Calu3 (cell line): ENCODE results near the gene BZW2. TPM values are rescaled to one million over a fixed set of nuclear protein-coding genes. Genes with fewer than 3 reads are reported as not detected.
A peak's percentile ranks its signal among the peaks of the same experiment; 100 is the strongest.

Source experiments
- BruUV-seq: library from RNA; stranded (reverse); fragments of 400-500 nt; replicated peaks from 2 replicates; lab custom pipeline; 2021; lab: Mats Ljungman, UMichigan
- CTCF ChIA-PET: fragments of 300-600 bp; sonication (Branson Sonifier 250); formaldehyde crosslinking; loops from one replicate; lab custom pipeline; 2022; ENCODE audit warnings: antibody characterized with exemption; lab: Charles Lee
- DNase-seq: peaks from one replicate; pipeline ENCODE4 v3.0.0; 2022
- H3K27ac Mint-ChIP-seq: one replicate; pipeline ENCODE4 v1.8.0; 2022; ENCODE audit warnings: mixed read lengths; ENCODE audit not compliant: unreplicated experiment
- H3K27me3 Mint-ChIP-seq: one replicate; pipeline ENCODE4 v1.8.0; 2022; ENCODE audit warnings: mixed read lengths; ENCODE audit not compliant: unreplicated experiment
- H3K36me3 Mint-ChIP-seq: one replicate; pipeline ENCODE4 v1.8.0; 2022; ENCODE audit warnings: mild to moderate bottlenecking, moderate library complexity, mixed read lengths; ENCODE audit not compliant: insufficient read depth, unreplicated experiment
- H3K4me1 Mint-ChIP-seq: one replicate; pipeline ENCODE4 v1.8.0; 2022; ENCODE audit warnings: mild to moderate bottlenecking, low read depth, mixed read lengths; ENCODE audit not compliant: unreplicated experiment
- H3K4me3 Mint-ChIP-seq: one replicate; pipeline ENCODE4 v1.8.0; 2022; ENCODE audit warnings: mild to moderate bottlenecking, low read depth, moderate library complexity, mixed read lengths; ENCODE audit not compliant: unreplicated experiment
- H3K9me3 Mint-ChIP-seq: one replicate; pipeline ENCODE4 v1.8.0; 2022; ENCODE audit warnings: low read depth, mixed read lengths; ENCODE audit not compliant: unreplicated experiment
- intact Hi-C: fragments of 100-400 bp; cut with micrococcal nuclease; formaldehyde crosslinking; loops from one replicate; pipeline ENCODE4 v1.10.0; 2022; ENCODE audit not compliant: unreplicated experiment
- total RNA-seq: library from RNA; stranded (reverse); gene quantifications from 2 replicates; pipeline ENCODE4 v1.2.3, GENCODE V29; 2022
- TF ChIP-seq, protein P1 (sequence below): fragments of 200-600 bp; IDR thresholded peaks from one replicate; pipeline ENCODE4 v1.8.0; 2022; ENCODE audit warnings: antibody characterized with exemption; ENCODE audit not compliant: unreplicated experiment

The BZW2 gene
- total RNA-seq, 1 experiment from 2014 or later = 194 TPM

DNA sequence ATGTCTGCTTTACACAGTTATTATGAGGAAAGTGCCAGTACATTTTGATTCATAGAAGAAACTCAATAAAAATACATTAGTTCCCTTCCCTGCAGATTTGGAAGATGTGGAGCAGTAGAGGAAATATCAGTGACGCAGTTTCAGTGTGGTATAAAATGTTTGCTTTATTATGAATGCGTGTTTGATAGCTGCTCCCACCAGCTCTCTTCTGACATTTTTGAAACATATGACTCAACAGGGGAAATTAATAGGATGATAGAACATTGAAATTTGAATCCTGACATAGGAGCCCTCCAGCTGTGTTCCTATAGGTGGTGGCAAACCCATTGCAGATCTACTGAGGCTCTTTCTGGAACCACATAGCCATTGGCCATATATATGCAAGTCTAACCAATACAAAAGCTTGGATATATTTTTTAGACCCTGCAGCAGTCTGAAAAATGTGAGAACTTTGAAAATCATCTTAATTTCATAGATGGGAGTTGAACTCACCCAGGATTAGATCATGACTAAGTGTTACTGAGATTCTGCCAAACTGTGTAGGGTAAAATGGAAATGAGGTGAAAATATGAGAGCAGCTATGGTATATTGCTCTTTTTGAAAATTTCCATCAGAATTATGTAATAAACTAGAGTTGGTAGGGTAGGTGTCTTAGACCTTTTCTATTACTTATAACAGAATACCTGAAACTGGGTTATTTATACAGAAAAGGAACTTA lies 47.8 kb downstream of the BZW2 start:
- peaks cover 62% of the 10 kb centered on the region for H3K36me3 Mint-ChIP-seq
- intact Hi-C loops = no loop called here
- no peaks in the 10 kb centered on the region for H3K27me3 Mint-ChIP-seq
- H3K4me1 Mint-ChIP-seq = peaks cover 7% of the 10 kb centered on the region
- no peak overlapping the region for H3K27ac Mint-ChIP-seq
- BruUV-seq = no TSS peak
- no peaks in the 10 kb centered on the region for H3K9me3 Mint-ChIP-seq
- TF ChIP-seq, protein P1, sequence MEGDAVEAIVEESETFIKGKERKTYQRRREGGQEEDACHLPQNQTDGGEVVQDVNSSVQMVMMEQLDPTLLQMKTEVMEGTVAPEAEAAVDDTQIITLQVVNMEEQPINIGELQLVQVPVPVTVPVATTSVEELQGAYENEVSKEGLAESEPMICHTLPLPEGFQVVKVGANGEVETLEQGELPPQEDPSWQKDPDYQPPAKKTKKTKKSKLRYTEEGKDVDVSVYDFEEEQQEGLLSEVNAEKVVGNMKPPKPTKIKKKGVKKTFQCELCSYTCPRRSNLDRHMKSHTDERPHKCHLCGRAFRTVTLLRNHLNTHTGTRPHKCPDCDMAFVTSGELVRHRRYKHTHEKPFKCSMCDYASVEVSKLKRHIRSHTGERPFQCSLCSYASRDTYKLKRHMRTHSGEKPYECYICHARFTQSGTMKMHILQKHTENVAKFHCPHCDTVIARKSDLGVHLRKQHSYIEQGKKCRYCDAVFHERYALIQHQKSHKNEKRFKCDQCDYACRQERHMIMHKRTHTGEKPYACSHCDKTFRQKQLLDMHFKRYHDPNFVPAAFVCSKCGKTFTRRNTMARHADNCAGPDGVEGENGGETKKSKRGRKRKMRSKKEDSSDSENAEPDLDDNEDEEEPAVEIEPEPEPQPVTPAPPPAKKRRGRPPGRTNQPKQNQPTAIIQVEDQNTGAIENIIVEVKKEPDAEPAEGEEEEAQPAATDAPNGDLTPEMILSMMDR = no peak
- CTCF ChIA-PET = interaction anchor here (0.9 kb wide), 1 partner anchor 74 kb away, joined by 3 read pairs; no protein-coding TSS in a partner anchor
- DNase-seq = no peak
- H3K4me3 Mint-ChIP-seq = no peak overlapping the region

GRCh38 chr7:16694806-16695205 lies 48.8 kb downstream of the BZW2 start:
- H3K36me3 Mint-ChIP-seq = peaks cover 66% of the 10 kb centered on the region
- no peaks in the 10 kb centered on the region for H3K27me3 Mint-ChIP-seq
- H3K4me3 Mint-ChIP-seq = no peak overlapping the region
- TF ChIP-seq, protein P1 = no peak
- CTCF ChIA-PET = interaction anchor here (0.7 to 1.9 kb wide), 6 partner anchors 42 to 223 kb away, joined by 3 to 10 read pairs (median 4); partner anchors contain the start of gene AGR2
- peaks cover 7% of the 10 kb centered on the region for H3K4me1 Mint-ChIP-seq
- no peak for DNase-seq
- H3K27ac Mint-ChIP-seq = no peak overlapping the region
- intact Hi-C loops = loop anchor here (1.0 to 5.0 kb wide), 4 partner anchors 92 to 223 kb away; no protein-coding TSS in a partner anchor
- H3K9me3 Mint-ChIP-seq = no peaks in the 10 kb centered on the region
- BruUV-seq = no TSS peak

GRCh38 chr7:16695621-16696237 lies 49.7 kb downstream of the BZW2 start:
- intact Hi-C loops = loop anchor here (1.0 to 5.0 kb wide), 4 partner anchors 92 to 223 kb away; no protein-coding TSS in a partner anchor
- H3K9me3 Mint-ChIP-seq = no peaks in the 10 kb centered on the region
- H3K4me1 Mint-ChIP-seq = peaks cover 7% of the 10 kb centered on the region
- no TSS peak for BruUV-seq
- no peak overlapping the region for H3K27ac Mint-ChIP-seq
- CTCF ChIA-PET = interaction anchor here (0.6 to 1.9 kb wide), 13 partner anchors 8 to 231 kb away, joined by 3 to 10 read pairs (median 3); partner anchors contain the start of gene AGR2
- peak; percentile 71 for DNase-seq
- H3K36me3 Mint-ChIP-seq = peaks cover 65% of the 10 kb centered on the region
- TF ChIP-seq, protein P1 = peak; percentile 83
- H3K27me3 Mint-ChIP-seq = no peaks in the 10 kb centered on the region
- no peak overlapping the region for H3K4me3 Mint-ChIP-seq

DNA sequence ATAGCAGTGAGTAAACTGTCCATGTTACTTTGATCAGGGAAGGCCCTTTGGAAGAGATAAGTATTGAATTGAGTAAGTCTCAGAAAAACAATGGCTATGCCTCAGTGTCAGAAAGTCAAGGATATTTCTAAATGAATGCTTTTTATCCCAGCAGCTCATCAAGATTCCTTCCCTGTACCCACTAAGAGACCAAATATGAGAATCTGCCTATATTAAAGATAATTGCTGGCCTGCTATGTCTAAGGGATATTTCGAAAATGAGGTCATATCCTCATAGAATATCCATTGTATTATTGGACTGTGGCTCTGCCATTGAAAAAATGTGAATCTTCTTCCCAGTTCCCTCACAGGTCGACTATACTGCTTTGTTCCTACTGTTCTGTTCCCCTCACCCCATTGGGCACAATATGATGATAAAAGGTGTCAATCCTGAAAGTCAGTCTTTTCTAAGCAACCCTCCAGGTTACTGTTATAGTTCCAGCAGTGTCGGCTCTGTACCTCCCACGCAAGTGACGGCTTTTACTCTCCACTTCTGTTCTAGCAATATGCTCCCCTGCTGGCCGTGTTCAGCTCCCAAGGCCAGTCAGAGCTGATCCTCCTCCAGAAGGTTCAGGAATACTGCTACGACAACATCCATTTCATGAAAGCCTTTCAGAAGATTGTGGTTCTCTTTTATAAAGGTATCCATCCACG lies 51.7 kb downstream of the BZW2 start:
- Mint-ChIP-seq H3K27ac (no peak overlapping the region), H3K4me1 (peaks cover 7% of the 10 kb centered on the region)
- CTCF ChIA-PET = interaction anchor here (0.6 kb wide), 1 partner anchor 696 kb away, joined by 3 read pairs; no protein-coding TSS in a partner anchor

More for the DNA sequence above, 51.7 kb downstream of the BZW2 start:
- no peak for DNase-seq
- intact Hi-C loops = loop anchor here (5.0 kb wide), 1 partner anchor 90 kb away; no protein-coding TSS in a partner anchor
- H3K36me3 Mint-ChIP-seq = peaks cover 69% of the 10 kb centered on the region
- no peak overlapping the region for H3K4me3 Mint-ChIP-seq
- no TSS peak for BruUV-seq
- H3K9me3 Mint-ChIP-seq = no peaks in the 10 kb centered on the region
- TF ChIP-seq, protein P1 = no peak
- no peaks in the 10 kb centered on the region for H3K27me3 Mint-ChIP-seq
